K562 (cell line): Measurements from ENCODE around the gene DCAF10. TPM values are rescaled to one million over a fixed set of nuclear protein-coding genes. Genes with fewer than 3 reads are reported as not detected.

Experiments
- ATF7 ChIP-seq: fragments of 450-650 bp; IDR thresholded peaks from 2 replicates; pipeline ENCODE4 v1.7.1; 2014; ENCODE audit warnings: mild to moderate bottlenecking, moderate library complexity
- CEBPZ ChIP-seq: fragments of 150-350 bp; IDR thresholded peaks from 2 replicates; pipeline ENCODE4 v1.6.1; 2014; ENCODE audit warnings: low read depth, mild to moderate bottlenecking, low read length, borderline replicate concordance
- ELF2 ChIP-seq: fragments of 250-450 bp; sonication (Bioruptor Pico); IDR thresholded peaks from 2 replicates; pipeline ENCODE4 v1.5.0; 2021; ENCODE audit warnings: mild to moderate bottlenecking
- MCM7 ChIP-seq, 2 experiments: fragments of 450-650 bp; IDR thresholded peaks; 2 replicates each; pipeline ENCODE4 v1.6.1; 2016 to 2018
- MITF ChIP-seq: IDR thresholded peaks from 2 replicates; pipeline ENCODE4 v1.6.1; 2014; ENCODE audit warnings: antibody characterized with exemption
- NCOA6 ChIP-seq: fragments of 450-650 bp; IDR thresholded peaks from 2 replicates; pipeline ENCODE4 v1.6.1; 2017; ENCODE audit warnings: mild to moderate bottlenecking
- NR0B1 ChIP-seq: fragments of 450-650 bp; IDR thresholded peaks from one replicate; pipeline ENCODE4 v1.6.1; 2018; ENCODE audit warnings: mild to moderate bottlenecking, moderate library complexity; ENCODE audit not compliant: partially characterized antibody
- RAD51 ChIP-seq: fragments of 450-650 bp; IDR thresholded peaks from 2 replicates; pipeline ENCODE4 v1.7.1; 2016; ENCODE audit warnings: low read depth, mild to moderate bottlenecking, borderline replicate concordance
- ZBTB5 ChIP-seq: fragments of 450-650 bp; IDR thresholded peaks from 2 replicates; pipeline ENCODE4 v1.6.1; 2017; ENCODE audit warnings: antibody characterized with exemption
- ZNF511 ChIP-seq: sonication (generic); formaldehyde crosslinking; IDR thresholded peaks from 2 replicates; pipeline ENCODE4 v1.8.0; 2022; ENCODE audit warnings: mild to moderate bottlenecking, missing genetic modification reagents
- ZNF583 ChIP-seq: fragments of 250-450 bp; sonication (Bioruptor Pico); IDR thresholded peaks from 2 replicates; pipeline ENCODE4 v1.4.0; 2020
- polyA plus RNA-seq, 8 experiments: library from polyadenylated mRNA; depleted of rRNA in 4 of 8; stranded (reverse) in 5 of 8; unstranded in 3 of 8; fragments of >200 nt; fragmentation: Nextera tagmentation in 2 of 8; fragmentation: Illumina TruSeq in 1 of 8; extraction: Ambion mirVana in 2 of 8; extraction: Trizol in 1 of 8; gene quantifications; 2 replicates each; pipeline versions ENCODE4 v1.2.1 to v1.2.3, GENCODE V29; 2011 to 2014; ENCODE audit warnings: inconsistent platforms in 1 of 8, missing spikeins in 1 of 8
- total RNA-seq, 7 experiments: library from RNA; depleted of rRNA in 6 of 7; stranded (reverse); fragments of >200 nt in 6 of 7; fragmentation: Illumina TruSeq in 2 of 7; extraction: Trizol in 2 of 7; gene quantifications; 2 replicates each; pipeline versions ENCODE4 v1.2.1 to v1.2.3, GENCODE V29; 2011 to 2021; ENCODE audit warnings: low replicate concordance in 1 of 7
- TF ChIP-seq, protein P1 (sequence below): fragments of 250-450 bp; sonication (Bioruptor Pico); IDR thresholded peaks from 2 replicates; pipeline ENCODE4 v1.4.0; 2020; ENCODE audit warnings: mild to moderate bottlenecking, moderate library complexity, borderline replicate concordance

The DCAF10 gene
- total and polyA plus RNA-seq, 9 of the 15 experiments (the other 6 are each of a cell fraction or from before 2014, with no cell fraction given) = 6.8 to 40.1 (median 16.9) TPM

DNA sequence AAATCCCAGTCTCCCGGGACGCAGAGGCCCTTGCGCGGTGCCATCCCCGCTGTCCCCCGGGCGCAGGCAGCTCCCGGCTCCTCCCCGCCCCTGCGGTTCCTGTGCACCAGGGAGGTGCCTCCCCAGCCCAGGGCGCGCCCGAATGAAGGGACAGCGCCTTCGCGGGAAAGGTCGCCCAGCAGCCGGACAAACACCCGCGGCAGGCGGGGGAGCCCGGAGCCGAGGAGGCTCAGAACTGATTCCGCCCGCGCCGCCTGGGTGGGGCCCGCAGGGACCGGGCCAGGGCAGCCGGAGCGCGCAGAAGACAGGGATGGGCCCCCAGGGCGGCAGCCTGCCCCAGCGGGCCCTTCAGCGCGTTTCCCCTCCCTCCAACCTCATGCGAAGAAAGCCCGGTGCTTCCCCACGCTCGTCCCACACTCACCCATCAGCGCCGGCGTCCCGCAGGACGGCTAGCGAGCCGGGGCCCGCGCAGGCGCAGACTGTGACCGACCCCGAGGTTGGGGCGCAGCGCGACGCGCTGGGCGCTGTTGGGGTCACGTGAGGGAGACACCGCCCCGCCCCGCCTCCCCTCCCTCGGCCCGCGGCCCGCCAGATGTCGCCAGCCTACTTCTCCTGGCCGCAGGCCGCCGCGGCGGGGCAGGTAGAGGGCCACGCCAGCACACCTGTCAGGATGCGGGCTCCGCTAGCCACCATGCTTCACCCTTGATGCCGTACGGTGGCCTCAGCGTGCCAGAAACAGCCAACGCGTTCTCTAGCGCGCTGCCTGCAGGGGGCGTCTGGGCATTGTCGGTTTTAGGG lies 103.2 kb downstream of the DCAF10 start, which contains the start of gene SLC25A51 (continued):
- TF ChIP-seq MCM7 (IDR thresholded peaks at IDR 0.05) (peak in 1 of 2 experiments; percentile 42; a peak in 1 of 4 replicates), ZNF511 (CRISPR knock-in tag) (peak; percentile 88), ZNF583 (CRISPR knock-in tag) (peak; percentile 81; the same call in 1 of the 2 replicates), ATF7 (peak; percentile 89), ELF2 (peak; percentile 62; the same call in 1 of the 2 replicates), MITF (peak; percentile 68), ZBTB5 (no peak), NCOA6 (peak; percentile 28; the same call in 1 of the 2 replicates), NR0B1 (no peak), CEBPZ (no peak), RAD51 (peak; percentile 94)
- TF ChIP-seq, protein P1, sequence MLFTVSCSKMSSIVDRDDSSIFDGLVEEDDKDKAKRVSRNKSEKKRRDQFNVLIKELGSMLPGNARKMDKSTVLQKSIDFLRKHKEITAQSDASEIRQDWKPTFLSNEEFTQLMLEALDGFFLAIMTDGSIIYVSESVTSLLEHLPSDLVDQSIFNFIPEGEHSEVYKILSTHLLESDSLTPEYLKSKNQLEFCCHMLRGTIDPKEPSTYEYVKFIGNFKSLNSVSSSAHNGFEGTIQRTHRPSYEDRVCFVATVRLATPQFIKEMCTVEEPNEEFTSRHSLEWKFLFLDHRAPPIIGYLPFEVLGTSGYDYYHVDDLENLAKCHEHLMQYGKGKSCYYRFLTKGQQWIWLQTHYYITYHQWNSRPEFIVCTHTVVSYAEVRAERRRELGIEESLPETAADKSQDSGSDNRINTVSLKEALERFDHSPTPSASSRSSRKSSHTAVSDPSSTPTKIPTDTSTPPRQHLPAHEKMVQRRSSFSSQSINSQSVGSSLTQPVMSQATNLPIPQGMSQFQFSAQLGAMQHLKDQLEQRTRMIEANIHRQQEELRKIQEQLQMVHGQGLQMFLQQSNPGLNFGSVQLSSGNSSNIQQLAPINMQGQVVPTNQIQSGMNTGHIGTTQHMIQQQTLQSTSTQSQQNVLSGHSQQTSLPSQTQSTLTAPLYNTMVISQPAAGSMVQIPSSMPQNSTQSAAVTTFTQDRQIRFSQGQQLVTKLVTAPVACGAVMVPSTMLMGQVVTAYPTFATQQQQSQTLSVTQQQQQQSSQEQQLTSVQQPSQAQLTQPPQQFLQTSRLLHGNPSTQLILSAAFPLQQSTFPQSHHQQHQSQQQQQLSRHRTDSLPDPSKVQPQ = 0 out of 2 replicates have a peak, but pooled peaks have one; percentile 74
